Measurements from ENCODE around the gene C2orf72.

- TF ChIP-seq CTCF (IDR thresholded peaks at IDR 0.05) = no peak
- no peak for TF ChIP-seq POLR2A (IDR thresholded peaks at IDR 0.05)
Observed at GRCh38 chr2:230990131-230990898, 47.0 kb upstream of the C2orf72 start.
